ENCODE results near the gene NFASC.

NFASC gene

DNA sequence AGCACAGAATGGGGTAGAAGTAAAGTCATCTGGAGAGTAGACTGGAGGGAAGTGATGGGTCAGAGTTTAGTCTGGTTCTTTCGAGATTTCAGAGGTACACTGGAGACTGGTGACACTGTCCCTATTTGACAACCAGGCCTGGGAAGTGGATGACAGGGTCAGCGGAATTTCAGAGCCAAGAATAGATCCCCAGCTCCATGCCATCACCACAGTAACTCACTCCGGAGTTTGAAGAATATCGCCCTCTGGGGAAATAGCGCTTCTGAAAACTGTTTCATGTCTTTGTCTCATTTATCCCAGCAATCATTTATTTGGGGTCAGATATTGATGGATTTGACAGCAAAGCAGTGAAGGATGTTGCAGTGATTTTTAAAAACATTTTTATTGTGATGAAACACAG is 7.6 kb upstream of the NFASC start:
- FAIRE-seq = no peak

DNA sequence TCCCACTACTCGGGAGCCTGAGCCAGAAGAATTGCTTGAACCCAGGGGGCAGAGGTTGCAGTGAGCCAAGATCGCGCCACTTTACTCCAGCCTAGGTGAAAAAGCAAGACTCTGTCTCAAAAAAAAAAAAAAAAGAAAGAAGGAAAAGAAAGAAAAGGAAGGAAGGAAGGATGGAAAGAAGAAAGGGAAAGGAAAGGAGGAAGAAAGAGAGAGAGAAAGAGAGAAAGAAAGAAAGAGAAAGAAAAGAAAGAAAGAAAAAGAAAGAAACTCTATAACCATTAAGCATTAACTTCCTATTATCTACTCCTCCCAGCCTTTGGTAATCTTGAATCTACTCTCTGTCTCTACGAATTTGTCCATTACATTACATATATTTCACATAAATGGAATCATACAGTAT is 6.9 kb upstream of the NFASC start:
- FAIRE-seq = no peak

DNA sequence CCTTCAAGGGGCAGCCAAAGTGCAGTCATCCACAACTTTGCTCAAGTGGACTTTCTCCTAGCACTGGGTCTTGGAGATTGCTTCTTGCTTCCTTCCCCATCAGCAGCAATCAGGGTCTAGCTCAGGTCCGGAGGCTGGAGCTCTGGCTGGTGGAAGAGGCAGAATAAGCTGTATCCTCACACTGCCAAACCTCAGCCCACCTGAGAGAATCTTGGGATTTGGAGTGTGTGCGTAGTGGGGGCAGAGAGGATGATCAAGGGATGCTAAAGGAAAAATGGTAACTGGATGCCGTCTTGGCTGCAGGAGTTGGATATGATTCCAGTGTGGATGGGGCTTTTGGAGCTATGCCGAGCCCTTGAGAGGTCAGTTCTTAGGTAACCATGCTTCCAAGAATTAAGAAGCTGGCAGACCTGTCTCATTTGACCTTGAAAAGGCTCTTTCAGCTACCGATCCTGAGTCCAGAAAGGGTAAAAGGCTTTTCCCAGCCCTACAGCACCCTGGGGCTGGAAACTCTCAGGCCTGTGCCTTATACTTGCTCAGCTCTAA is 4.5 kb upstream of the NFASC start:
- no peak for FAIRE-seq

DNA sequence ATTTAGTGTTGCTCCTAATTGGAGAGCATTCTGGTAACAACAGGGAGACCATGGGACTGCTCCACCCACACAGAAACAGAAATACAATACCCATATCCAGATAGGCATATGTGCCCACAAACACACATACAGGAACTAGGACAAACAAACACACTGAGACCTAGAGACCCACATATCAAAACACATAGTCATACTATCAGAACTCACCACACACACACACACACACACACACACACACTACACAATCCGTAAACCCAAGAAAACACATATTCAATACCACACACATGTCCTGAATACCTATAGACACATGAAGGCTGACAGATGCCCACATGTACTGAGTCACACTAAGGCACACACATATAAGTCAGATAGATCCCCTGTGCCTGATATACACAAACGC is 3.5 kb upstream of the NFASC start:
- FAIRE-seq = no peak

DNA sequence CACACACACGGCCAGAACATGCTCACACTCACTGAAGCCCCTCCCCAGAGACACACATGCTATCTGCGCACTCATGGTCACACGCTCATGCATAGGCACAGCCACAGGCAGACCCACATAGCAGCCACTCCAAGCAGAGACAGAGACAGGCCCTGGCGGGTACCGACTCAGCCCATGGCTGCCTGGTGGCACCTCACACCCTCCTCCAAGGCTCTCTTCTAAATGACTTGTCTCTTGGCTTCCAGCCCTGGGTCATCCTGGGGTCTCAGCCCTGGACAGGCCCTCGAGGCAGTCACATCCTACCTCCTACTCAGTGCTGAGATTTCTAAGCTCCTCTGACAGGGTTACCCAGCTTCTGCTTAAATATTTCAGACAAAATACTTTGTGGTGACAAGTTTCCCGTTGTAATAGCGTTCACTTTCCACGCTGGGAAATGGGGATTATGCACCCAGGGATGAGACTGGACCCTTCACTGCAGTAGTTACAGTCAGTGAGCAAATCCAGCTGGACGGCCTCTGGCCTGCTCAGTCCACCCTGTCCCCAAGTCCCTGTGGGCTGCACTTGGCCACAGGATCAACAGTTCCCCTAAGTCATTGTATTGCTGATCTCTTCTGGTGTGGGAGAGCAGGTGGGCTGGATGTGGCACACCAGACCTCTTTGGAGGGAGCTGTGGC is 2.9 kb upstream of the NFASC start:
- FAIRE-seq = no peak

DNA sequence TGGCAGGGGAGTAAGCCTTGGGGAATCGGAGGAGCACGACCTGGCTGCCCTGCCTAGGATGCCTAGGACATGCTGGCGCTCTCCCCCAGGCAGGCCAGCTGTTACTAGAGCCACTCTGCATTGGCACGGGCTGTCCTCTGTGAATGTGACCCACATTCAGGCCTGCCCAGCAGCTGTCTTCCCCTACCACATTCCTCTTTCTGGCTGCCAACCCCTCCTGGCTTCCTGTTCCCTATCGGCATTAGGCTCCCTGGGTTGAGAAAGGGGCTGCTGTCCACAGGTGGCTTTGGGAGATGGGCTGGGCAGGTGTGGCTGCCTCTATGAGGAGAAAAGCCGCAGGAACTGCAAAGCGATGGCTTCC is 2.3 kb upstream of the NFASC start:
- no peak for FAIRE-seq

DNA sequence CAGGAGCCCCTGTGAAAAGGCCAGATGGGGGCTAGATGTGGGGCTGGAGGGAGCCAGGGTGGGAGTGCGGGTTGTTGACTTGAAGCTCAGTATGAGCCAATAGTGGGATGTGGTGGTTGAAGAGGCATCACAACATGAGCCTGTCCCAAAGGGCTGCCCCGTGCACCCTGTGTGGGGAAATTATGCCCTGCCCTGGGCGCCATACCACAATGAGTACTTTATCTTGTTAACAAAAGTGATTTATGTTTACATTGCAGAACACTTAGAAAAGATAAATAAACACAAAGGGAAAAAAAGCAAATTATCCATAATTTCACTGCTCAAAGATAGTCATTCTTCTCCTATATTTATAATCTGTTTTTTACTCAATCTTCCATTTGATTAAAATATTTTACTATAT is 1.6 kb upstream of the NFASC start:
- no peak for FAIRE-seq

DNA sequence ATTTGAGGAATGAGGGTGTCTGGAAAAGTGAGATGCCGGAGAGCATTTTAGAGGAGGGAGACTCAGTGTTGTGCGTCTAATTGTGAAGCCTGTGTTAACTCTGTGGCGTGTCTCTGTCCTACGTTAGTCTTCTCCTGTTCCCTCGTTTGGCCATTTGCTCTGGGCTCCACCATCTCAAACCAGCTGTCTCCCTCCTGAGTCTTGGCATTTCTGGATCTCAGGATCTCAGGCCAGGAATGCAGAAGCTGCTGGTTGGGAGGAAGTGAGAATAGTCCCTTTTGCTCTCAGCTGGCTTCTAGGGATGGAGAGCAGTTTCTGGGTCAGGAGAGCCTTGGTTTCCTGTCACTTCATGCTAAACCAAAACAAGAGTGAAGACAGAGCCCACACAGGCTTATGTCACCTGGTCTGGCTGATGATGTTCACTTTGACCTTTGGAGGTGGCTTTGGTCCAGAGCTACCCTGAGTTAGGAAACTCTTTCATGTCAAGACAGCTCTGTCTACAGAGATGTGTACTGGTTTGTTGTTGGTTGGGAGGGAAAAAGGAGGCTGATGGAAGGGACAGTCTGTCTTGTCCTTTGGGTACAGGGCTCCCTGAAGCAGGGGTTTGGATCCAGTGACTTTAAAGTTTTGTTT is 859 bp downstream of the NFASC start:
- no peak for FAIRE-seq

DNA sequence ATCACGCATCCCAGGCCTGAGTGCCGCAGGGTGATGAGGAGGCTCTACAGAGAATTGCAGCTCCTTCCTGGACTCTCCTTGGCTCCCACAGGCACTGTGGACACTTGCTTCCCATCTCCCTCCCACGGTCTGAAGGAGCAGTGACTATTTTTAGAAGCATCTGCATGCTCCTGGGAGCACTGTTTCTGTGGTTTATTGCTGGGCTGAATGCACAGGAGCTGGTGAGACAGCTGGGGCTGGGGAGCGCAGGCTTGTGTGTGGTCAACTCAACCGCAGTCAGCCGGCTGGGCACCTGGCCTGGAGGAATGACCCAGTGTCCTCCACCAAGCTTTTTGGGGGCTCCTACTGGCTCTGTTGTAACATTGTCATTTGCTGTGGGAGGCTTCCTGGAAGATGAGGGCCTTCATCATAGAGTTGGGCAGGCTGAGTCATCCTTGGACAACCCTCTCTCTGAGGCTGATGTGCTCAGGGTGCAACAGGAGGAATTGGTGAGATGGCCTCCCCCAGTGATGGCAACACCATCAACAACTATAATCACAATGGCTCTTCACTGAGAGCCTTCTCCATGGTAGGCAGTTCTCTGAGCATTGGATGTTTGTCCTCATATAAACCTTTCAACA is 1.7 kb downstream of the NFASC start:
- FAIRE-seq = no peak

DNA sequence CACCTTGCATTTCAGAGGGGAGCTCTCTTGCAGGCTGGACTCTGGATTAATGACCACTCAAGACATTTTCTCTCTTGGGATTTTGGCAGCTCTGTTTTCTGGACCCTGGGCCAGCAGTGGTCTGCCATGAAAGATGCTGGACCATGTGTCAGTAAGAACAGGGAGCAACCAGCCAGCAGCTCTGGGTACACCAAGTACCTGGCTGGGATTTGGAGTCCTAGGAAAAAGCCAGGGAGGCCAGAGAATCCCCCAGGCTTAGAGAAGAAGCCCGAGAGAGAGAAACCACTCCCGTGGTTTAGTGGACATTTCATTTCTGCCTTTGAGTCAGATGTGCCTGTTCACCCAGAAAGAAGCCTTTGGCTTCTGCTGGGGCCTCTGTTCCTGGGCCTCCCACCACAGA is 2.5 kb downstream of the NFASC start:
- FAIRE-seq = no peak

DNA sequence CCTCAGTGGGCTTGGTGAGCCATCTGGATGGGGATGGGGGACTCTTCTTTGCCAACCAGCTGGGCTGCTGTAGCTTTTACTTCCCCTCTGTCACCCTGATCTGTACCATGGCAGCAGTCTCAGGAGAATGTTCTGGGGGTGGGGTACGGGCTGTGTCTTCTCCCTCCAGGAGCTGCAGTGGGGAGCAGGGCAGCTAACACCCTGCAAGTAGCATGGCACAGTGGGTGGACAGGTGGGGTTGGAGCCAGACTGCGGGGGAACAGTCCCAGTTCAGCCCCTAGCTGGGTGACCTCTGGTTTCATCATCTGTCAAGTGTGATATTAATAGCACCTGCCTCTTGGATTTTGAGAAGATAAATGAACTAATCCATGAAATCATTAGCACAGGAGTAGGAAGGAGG is 3.1 kb downstream of the NFASC start:
- FAIRE-seq = no peak

DNA sequence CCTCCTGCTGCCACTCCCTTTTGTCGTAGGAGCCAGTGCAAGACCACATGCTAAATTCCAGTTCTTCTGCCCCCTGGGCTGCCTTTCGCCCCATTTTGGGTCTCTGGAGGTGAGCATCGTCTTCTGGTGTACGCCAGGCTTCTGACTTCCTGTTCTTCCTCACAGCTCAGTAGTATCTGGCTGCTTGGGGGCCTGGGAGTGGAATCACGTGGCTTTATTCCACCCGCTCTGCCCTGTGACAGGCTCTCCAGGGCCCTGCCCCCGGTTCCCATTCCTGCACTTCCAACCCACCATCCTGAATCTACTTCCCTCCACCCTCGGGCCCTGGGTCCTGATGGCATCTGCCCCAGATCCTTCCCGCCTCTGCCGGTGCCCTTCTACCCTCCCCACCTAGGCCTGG is 3.6 kb downstream of the NFASC start:
- FAIRE-seq = no peak

DNA sequence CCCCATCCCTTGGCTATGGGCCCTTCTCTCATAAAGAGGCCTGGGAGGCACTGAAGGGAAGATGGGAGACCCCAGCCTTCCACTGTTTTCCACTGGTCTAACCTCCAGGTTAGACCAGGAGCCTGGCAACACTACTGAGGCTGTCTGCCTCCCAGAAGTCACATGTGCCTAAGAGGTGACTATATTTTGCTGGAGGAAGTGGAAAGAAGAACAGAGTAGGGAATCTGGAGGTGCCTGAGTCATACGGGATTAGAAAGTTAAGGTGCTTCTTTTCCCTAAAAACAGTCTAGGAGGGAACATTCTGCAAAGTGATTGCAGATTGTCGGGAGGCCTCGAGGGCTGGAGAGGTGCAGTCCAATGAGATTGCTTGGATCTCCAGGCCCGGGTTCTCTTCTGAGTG is 4.6 kb downstream of the NFASC start:
- no peak for FAIRE-seq

DNA sequence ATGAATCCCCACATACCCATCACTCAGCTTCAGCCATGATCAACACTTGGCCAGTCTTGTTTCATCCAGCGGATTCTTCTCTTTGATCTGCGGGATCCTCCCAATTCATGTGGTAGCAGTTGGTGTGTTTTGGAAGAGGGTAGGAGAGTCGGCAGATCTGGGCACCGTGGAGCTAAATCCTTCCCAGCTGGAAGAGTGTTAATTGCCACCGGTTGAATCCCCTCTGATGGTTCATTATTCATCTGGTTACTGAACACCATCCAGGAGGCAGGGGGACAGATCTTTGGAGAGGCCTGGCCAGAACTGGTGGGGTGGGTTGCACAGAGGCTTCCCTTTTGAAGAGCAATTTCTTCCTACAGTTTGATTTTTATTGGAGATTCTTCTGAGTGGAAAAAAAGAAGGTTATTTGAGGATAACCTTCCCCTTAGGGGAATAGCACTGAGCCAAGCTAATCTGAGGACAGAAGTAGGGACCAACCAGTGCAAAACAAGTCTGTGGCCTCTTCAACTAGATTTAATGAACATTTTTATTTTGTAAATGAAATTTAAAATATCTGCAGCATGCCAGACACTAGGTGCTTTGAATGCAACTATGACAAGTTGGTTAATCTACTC is 8.1 kb downstream of the NFASC start:
- FAIRE-seq = no peak

DNA sequence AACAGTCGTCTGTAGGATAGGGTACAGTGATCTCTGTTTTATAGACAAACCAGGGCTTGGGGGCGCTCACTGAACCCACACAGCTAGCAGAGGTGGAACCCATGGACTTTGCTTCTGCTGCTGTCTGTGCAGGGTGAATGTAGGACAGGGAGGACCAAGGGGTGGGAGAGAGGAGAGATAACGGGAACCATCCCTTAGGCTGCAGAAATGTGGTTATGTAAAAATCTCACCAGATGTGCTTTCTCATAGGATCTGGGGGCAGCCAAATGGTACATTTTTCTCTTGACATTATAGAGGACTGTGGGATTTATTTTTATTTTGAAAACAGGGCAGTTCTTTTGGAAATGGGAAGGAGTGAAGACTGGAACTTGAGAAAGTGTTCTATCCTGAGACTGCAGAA is 8.7 kb downstream of the NFASC start:
- no peak for FAIRE-seq

DNA sequence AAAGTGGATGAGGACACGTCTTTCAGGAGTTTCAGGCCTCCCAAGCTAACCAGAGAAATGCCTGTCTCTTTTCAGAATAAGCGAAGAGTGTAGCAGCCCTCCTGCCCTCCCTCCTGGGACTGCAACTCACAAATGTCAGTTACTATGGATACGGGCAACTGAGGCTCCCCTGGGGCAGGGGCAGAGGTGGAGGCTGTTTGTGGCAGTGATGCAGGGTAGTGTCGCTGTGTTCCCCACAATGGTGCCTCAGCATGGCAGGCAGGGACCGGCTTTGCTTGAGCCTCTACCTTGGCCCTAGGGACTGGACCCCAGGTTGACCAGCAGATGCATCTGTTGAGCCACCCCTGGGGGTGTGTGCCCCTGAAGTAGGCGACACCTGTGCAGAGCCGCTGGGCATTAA is 10.2 kb downstream of the NFASC start:
- no peak for FAIRE-seq

DNA sequence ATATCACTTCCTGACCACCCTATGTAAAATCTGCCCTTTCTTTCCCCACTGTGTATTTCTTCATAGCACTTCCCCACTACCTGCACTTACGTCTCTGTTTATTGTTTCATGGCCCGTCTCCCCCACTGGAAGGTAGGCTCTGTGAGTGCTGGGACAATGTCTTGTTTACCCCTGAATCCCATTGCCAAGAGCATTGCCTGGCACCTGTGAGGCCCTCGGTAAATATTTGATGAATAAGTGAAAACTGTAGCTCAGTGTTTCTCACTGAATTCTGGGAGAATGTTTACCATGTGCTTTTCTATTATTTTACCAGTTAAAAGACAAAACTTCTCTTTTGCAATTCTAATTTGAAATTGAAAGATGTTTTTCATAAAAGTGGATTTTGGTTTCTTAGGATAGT is 11.8 kb downstream of the NFASC start:
- no peak for FAIRE-seq

DNA sequence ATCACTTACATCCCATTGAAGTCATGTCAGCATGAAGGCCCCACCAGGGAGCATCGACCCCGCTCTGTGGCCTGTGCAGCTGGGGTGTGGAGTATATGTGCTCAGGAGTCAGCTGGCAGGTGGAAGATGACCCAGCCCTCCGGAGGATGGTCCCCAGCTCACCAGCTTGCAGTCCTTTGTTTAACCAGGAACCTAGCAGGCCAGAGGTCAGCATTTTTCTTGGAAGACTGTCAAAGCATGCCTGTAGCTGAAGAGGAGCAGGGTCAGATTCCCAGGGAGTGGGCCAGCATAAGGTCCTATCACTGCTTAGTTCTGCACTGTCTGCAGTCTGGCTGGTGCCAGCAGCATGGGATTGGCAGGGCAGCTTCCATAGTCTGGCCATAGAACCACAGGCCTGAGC is 12.7 kb downstream of the NFASC start:
- FAIRE-seq = no peak

DNA sequence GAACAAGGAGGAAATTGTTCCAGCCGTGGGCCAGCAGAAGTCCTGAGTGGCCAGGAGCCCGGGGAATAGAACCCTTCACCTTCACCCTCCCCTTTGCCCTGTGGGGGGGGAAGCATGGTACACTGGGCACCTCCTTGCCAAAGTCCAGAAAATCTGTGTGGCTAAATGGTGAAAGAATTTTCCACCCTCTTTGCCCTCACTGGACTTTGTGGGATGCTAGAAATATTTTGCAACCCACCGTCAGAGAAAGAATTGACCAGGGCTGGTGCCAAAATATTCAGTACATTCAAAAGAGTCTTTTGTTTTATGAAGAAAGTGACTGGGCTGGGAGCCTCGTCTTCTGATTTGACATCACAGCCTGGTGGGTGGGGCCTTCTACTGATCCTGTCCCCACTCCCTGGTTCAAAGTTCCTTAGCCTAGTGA is 14.6 kb downstream of the NFASC start:
- no peak for FAIRE-seq

DNA sequence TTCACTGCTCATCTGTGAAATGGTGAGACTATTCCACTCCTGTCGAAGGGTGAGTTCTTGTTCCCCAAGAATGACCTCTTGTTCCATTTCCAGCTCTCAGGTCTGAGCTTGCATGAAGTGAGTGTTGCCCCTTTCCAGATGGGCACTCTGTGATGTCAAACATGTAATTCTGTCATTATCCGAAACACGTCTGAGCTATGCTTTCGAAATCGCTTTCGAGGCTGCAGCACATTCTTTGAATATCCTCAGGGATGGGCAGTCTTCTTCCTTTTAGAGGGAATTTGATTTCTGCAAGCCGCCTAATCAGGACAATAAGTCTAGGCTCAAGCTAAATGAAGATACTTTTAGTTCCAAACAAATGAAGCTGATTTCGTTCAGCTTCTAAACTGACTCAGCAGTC is 15.1 kb downstream of the NFASC start:
- FAIRE-seq = no peak

DNA sequence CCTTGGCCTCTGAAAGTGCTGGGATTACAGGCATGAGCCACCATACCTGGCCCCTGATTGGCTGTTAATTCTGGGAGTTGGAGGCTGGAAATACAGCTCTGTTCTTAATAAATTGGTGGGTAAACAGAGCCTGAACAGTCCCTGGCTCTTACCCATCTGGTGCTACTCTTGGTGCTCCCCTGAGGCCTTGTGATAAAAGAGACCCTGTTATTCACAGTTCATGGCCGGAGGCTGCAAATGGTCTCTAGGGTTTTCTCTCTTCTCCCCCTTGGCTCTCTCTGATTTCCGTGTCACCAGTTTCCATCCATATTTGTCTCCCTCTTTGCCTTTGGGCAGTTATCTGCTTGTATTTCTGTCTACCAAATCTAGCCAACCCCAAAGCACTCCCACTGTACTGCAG is 17.2 kb downstream of the NFASC start:
- FAIRE-seq = no peak

DNA sequence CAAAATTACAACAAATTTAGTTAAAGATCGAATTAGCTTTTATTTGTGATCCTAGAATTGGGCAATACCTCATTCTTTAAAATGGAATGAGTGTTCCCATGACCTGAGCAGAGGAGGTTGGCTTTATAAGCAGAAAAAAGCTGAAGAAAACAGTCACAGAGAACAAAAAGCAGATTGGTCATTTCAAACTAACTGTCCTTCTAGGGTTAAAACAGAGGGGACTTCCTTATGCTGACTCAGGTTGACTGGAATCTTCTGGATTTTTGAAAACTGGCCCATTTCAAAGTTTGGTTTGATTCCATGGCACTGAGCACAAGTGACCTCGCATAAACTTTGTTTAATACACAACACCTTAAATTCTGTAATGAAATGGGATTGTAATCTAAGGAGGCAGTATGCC is 17.6 kb downstream of the NFASC start:
- no peak for FAIRE-seq

DNA sequence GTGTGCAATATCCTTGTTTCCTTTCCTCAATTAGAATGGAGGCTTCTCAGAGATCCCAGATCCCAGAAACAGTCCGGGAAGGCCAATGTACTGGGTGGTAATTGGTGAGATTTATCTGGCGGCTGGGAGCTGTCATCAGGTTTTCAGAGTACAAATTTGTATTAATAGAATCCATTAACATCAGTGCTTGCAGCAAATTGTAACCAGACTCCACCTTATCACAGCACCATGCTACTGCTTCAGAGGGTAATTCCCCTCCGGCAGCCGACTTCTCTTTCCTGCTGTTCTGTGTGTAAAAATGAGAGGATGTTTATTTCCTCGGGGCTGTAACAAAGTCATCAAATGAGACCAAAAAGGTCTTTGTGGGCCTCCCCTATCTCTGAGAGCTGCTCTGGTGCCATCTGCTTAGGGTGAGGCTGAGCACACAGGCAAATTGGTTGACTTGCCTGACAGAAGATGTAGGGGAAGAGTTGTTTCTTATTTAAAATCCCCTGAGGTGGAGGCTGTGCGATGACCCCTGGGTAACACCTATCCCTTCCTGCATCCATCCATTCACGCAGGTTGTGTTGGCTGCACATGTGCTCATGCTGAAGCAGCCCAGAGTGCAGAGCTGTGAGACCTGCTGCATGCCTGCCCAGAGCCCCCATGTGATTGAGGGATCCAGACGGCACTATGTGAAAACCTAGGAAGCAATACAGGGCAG is 19.2 kb downstream of the NFASC start:
- FAIRE-seq = no peak

Measured in endometrium (tissue), 2 donors.